GM18499 (cell line): ENCODE data around the gene KLHDC7A.

Source experiments
- ATAC-seq: cut with Tn5 transposase; IDR thresholded peaks from one replicate; pipeline ENCODE4 v1.9.1; 2021; ENCODE audit warnings: moderate number of reproducible peaks; ENCODE audit not compliant: insufficient read depth, unreplicated experiment

The KLHDC7A gene

GRCh38 chr1:18470671-18471355 lies 9.9 kb upstream of the KLHDC7A start:
- no peak for ATAC-seq

DNA sequence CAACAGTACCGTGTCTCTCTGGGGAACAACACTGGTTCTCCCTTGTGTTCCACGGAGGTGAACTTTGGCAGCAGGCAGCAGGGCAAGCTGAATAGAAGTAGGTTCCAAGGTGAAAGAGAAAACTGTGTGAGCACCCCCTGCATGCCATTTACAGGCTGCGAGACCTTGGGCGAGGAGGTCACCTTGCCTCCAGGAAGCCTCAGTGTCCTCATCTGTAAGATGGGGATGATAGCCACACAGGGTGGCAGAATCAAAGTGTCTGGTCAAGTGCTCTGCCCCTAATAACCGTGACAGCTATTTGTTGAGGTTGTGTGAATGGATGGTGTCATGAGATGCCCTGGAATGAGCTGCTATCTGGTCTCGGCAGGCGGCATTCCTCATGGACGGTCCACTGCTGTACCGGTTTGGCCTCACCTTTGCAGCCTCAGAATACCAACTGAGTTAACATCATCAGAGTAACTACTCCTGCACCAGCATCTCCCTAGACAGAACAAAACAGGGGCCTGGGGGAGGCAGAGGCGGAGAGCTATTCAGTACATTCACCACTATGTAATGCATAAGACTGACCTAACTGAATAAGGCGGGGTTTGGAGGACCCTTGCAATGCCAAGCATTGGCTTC lies 7.4 kb upstream of the KLHDC7A start:
- no peak for ATAC-seq

GRCh38 chr1:18474559-18475175 lies 6.1 kb upstream of the KLHDC7A start:
- ATAC-seq, result no peak

- no peak for ATAC-seq
Measured at GRCh38 chr1:18475234-18475905, 5.4 kb upstream of the KLHDC7A start.

GRCh38 chr1:18479454-18479853 lies 1.3 kb upstream of the KLHDC7A start:
- ATAC-seq, result no peak

DNA sequence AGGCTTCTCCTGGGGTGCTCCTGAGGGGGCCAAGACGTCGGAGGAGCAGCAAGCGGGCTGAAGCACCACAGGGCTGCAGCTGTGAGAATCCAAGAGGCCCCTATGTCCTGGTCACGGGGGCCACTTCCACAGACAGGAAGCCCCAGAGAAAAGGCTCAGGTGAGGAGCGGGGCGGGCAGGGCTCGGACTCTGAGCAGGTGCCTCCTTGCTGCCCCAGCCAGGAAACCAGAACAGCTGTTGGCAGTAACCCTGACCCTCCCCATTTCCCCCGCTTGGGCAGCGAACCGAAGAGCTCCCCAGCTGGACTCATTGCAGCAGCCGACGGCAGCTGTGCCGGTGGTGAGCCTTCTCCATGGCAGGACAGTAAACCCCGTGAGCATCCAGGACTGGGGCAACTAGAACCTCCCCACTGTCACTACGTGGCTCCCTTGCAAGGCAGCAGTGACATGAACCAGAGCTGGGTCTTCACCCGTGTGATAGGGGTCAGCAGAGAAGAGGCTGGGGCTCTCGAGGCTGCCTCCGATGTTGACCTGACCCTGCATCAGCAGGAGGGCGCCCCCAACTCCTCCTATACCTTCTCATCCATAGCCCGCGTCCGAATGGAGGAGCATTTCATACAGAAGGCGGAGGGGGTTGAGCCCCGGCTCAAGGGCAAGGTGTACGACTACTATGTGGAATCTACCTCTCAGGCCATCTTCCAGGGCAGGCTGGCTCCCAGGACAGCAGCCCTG lies 625 bp downstream of the KLHDC7A start:
- no peak for ATAC-seq

DNA sequence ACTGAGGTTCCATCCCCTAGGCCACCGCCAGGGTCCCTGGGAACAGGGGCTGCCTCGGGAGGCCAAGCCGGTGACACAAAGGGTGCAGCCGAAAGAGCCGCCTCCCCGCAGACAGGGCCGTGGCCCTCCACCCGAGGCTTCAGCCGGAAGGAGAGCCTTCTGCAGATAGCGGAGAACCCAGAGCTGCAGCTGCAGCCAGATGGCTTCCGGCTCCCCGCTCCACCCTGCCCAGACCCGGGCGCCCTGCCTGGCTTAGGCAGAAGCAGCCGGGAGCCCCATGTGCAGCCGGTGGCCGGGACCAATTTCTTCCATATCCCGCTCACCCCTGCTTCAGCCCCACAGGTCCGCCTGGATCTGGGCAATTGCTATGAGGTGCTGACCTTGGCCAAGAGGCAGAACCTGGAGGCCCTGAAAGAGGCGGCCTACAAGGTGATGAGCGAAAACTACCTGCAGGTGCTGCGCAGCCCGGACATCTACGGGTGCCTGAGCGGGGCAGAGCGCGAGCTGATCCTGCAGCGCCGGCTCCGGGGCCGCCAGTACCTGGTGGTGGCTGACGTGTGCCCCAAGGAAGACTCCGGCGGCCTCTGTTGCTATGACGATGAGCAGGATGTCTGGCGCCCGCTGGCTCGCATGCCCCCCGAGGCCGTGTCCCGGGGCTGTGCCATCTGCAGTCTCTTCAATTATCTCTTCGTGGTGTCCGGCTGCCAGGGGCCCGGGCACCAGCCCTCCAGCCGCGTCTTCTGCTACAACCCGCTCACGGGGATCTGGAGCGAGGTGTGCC lies 1.4 kb downstream of the KLHDC7A start:
- ATAC-seq, result no peak

DNA sequence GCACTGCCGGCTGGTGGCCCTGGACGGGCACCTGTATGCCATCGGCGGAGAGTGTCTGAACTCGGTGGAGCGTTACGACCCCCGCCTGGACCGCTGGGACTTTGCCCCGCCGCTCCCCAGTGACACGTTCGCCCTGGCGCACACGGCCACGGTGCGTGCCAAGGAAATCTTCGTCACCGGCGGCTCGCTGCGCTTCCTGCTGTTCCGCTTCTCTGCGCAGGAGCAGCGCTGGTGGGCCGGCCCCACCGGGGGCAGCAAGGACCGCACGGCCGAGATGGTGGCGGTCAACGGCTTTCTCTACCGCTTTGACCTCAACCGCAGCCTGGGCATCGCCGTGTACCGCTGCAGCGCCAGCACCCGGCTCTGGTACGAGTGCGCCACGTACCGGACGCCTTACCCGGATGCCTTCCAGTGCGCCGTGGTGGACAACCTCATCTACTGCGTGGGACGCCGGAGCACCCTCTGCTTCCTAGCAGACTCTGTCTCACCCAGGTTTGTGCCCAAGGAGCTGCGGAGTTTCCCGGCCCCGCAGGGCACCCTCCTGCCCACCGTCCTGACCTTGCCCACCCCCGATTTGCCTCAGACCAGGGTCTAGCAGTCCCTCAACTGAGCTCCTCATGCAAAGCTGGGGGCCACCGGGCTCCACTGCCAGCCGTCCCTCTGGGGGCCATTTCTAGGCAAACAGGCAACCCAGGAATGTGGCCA lies 2.1 kb downstream of the KLHDC7A start:
- no peak for ATAC-seq

DNA sequence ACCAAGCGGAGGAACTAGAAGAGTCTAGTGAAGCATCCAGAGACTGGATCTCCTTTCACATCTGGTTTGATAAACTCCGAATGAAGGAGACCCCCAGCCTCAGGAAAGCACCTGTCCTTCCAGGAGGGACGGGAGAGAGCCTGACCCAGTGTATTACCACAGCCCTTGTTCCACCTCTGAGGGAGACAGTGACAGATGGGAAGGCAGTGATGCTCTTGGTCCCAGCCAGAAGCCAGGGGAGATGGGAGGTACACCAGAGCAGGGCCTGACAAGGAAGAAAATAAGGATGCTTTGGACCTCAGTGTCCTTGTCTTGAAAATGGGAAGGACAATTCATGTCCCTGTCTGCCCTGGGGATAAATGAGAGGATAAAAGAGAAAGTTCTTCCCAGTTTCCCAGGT lies 3.5 kb downstream of the KLHDC7A start:
- ATAC-seq, result no peak

GRCh38 chr1:18484721-18485120 lies 4.0 kb downstream of the KLHDC7A start:
- no peak for ATAC-seq

- no peak for ATAC-seq
Measured at GRCh38 chr1:18485227-18485626, 4.5 kb downstream of the KLHDC7A start.

- ATAC-seq, result no peak
Measured at GRCh38 chr1:18486195-18486594, 5.5 kb downstream of the KLHDC7A start.

DNA sequence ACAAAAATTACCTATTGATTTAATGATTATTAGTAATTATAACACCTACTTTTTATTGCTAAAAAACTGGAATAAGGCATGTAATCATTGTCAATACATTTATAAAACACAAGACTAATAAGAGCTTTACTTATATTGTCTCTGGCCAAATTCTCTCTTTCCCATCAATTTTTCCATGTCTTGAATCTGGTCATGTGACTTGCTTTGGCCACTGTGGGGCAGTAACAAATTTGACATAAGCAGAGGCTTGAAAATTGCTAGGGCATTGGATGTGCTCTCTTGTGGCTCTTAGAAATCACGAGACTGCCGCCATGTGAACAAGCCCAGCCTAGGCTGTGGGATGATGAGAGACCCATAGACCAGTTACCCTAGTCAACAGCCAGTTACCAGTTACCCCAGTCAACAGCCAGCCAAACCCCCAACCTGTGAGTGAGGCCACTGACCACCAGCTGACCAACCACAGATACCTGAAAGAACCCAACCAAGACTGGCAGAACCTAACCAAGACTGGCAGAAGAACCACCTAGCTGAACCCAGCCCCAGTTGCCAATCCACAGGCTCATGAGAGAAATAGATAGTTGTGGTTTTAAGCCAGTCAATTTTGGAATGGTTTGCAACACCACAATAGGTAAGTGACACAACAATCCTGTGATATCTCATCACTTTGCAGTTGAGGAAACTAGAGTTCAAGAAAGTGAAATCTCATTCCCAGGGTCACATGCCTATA lies 8.8 kb downstream of the KLHDC7A start:
- ATAC-seq, result no peak

DNA sequence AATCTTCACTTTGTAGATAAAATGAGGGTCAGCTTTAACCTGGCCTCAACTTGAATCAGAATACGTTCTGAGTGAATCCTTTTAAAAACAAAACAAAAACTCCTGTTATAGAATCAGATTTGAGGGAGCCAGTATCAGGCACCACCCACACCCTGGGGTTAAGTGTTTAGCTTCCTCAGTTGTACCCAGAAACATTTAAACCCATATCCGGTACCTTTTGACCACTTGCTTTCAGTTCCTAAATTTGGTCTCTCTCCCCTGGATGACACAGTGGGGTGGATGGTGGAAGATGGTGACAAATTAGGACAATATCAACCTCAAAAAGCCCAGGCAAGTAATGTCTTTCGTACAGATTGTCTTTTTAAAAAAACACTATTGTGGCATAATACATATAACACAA lies 10.4 kb downstream of the KLHDC7A start:
- no peak for ATAC-seq

DNA sequence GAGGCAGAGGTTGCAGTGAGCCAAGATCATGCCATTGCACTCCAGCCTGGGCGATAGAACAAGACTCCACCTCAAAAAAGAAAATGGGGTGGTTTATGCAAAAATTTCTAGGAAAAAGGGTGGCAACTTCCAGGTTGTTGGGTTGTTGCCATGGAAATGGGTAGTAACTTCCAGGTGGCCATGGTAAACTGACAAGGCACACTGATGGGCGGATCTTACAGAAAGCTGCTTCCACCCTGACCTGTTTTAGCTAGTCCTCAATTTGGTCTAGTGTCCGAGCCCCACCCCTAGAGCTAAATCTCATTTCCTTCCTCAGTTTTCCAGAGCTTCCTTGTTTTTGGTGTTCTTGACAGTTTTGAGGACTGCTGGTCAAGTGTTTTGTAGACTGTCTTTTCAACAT lies 13.6 kb downstream of the KLHDC7A start:
- ATAC-seq, result no peak

DNA sequence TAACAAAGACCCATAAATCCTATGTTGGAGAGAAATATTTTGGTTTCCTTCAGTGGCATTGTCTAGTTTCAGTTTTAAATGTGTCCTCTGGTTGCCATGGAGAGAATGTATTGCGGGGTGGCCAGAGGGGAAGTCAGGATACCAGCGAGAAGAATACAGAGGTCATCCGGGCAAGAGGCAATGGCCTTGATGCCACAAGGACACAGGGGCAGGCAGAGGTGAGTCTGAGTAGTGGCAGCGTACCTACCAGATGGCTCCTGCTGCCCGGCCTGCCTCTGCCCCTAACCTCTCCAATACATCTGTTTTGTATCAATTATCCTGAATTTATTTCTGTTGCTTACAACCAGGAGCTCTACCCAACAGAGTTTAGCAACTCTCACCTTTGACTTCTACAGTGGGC lies 14.9 kb downstream of the KLHDC7A start:
- ATAC-seq, result no peak

DNA sequence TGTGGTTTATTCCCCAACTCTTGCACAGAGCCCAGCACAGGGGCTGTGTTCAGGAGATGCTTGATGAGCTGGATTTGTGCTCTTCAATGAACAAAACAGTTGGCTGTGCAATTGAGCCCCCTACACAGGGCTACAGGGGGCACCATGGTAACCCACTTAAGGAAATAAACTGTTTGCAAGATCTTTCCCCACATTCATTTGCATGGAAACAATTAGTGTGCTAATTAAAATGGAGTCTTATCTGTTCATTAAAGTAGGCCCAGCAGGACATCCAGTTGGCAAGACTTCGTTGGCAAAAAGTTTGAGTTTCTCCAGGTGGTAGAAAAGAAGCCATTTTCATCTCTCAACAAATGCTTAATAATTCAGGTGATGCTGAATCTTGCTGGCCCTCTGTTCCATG lies 15.3 kb downstream of the KLHDC7A start:
- ATAC-seq, result no peak

DNA sequence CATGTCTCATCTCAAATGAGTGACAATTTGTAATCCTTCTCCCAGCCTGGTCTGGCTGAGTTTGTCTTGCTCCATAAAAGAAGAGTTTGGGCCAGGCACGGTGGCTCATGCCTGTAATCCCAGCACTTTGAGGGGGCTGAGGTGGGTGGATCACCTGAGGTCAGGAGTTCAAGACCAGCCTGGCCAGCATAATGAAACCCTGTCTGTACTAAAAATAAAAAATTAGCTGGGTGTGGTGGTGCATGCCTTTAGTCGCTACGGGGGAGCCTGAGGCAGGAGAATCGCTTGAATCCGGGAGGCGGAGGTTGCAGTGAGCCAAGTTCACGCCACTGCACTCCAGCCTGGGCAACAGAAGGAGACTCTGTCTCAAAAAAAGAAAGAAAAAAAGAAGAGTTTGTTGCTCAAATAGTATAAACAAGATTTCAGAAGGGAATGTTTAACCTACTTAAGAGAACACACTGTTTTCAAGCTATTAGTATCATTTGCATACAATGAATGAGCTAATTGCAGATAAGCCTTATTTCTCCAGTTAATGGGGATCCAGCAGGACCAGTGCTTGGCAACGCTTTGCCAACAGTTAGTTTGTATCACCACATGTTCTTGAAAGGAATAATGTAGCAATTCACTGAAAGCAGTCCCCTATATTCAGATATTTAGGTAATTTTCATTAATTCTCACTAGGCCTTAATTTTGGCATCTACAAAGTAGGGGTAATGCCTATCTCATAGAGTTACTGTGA lies 15.9 kb downstream of the KLHDC7A start:
- ATAC-seq, result no peak
